Measurements from ENCODE around the gene UGT2B28.
"Not testable (repeated sequence)": the region's sequence is repeated elsewhere in the genome, so short reads cannot be mapped to it uniquely, and the experiment has no call there.

Gene UGT2B28

DNA sequence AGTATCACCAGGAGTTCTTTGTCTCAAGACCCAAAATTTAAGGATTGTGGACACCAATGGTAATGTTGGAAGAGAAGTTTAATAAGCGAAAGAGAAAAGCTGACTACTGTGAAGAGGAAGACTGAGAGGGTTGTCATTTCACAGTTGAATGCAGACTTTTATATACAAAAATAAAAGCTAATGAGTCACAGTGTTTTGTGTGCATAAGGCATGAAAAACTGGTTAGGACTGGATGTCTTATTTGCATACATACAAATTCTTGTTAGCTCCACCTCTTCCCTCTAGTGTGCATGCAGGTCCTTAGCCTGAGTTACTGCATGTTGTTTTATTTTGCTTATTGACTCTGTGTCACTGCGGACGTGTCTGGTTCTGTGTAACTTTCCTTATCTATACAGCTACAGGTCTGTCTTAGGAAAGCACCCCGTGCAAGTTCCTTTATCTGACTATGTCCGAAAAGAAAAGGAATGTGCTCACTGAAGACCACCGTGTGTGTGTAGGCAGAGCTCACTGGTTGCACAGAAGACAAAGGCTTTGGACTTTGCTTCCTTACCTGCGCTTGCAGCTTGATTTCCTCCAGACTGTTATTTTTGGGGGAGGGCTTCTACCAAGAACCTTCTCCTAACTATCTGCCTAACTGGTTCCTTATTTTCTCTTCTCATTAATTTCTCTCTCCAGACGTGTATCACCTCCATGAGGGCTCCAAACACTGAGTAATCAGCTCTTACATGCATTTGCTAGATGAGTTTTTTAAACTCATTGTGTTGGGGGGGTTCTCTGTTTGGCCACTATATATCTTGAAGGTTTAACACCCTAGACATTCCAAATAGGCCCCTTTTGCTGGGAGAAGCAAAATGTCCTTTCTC is 63.5 kb downstream of the UGT2B28 start:
- DNase-seq, result not testable (repeated sequence)
